ENCODE measurements around the gene ZNF408. TPM values are rescaled to one million over a fixed set of nuclear protein-coding genes. Genes with fewer than 3 reads are reported as not detected.

The ZNF408 gene
- total RNA-seq, 2 donors from 2014 or later = 13.2 to 18.9 TPM

GRCh38 chr11:46677169-46677568 lies 23.7 kb upstream of the ZNF408 start:
- Mint-ChIP-seq H3K27ac (peak overlapping the region; percentile 75), H3K27me3 (ENCODE audit: insufficient read depth) (no peaks in the 10 kb centered on the region), H3K36me3 (ENCODE audit: low read depth) (peaks cover 33% of the 10 kb centered on the region), H3K4me3 (no peak overlapping the region), H3K4me1 (peaks cover 14% of the 10 kb centered on the region), H3K9me3 (no peaks in the 10 kb centered on the region)
- no peak overlapping the region for H3K4me3 ChIP-seq (ENCODE audit: low read length)
- DNase-seq = no peak
- H3K36me3 ChIP-seq (ENCODE audit: control insufficient read depth, insufficient read depth, low read length) = peaks cover 29% of the 10 kb centered on the region
- H3K9ac ChIP-seq (ENCODE audit: extremely low read depth, low read length, poor library complexity, severe bottlenecking) = no peak overlapping the region
- H3K27me3 ChIP-seq (ENCODE audit: control insufficient read depth, insufficient read depth, low read length, poor library complexity, severe bottlenecking) = no peaks in the 10 kb centered on the region
- WGBS, 2 experiments (ENCODE audit: insufficient coverage in 1 of 2, insufficient read length in 1 of 2) = 92 to 100% methylated on average over 4 to 8 of the region's 8 CpGs
- peaks cover 4% of the 10 kb centered on the region for H3K4me1 ChIP-seq (ENCODE audit: control insufficient read depth, insufficient read depth, low read length)
- TF ChIP-seq CTCF (conservative IDR thresholded peaks at IDR 0.05) = no peak
- no peak overlapping the region for H3K27ac ChIP-seq (ENCODE audit: low read depth, low read length)
- H3K9me3 ChIP-seq (ENCODE audit: control insufficient read depth, low read length) = no peaks in the 10 kb centered on the region

- no peaks in the 10 kb centered on the region for H3K27me3 Mint-ChIP-seq (ENCODE audit: insufficient read depth)
- peak; percentile 47 for TF ChIP-seq CTCF (conservative IDR thresholded peaks at IDR 0.05)
- H3K36me3 ChIP-seq (ENCODE audit: control insufficient read depth, insufficient read depth, low read length) = peaks cover 22% of the 10 kb centered on the region
- peak overlapping the region; percentile 47 for H3K27ac Mint-ChIP-seq
- no peak overlapping the region for H3K27ac ChIP-seq (ENCODE audit: low read depth, low read length)
- no peak overlapping the region for H3K4me3 Mint-ChIP-seq
- H3K4me3 ChIP-seq (ENCODE audit: low read length) = no peak overlapping the region
- peak; percentile 57 for DNase-seq
- 93 to 95% methylated on average over 3 to 10 of the region's 10 CpGs for WGBS, 2 experiments (ENCODE audit: insufficient coverage in 1 of 2, insufficient read length in 1 of 2)
- H3K9ac ChIP-seq (ENCODE audit: extremely low read depth, low read length, poor library complexity, severe bottlenecking) = no peak overlapping the region
- H3K36me3 Mint-ChIP-seq (ENCODE audit: low read depth) = peaks cover 26% of the 10 kb centered on the region
- no peaks in the 10 kb centered on the region for H3K9me3 Mint-ChIP-seq
- H3K9me3 ChIP-seq (ENCODE audit: control insufficient read depth, low read length) = no peaks in the 10 kb centered on the region
- H3K4me1 Mint-ChIP-seq = peaks cover 14% of the 10 kb centered on the region
- peaks cover 4% of the 10 kb centered on the region for H3K4me1 ChIP-seq (ENCODE audit: control insufficient read depth, insufficient read depth, low read length)
- H3K27me3 ChIP-seq (ENCODE audit: control insufficient read depth, insufficient read depth, low read length, poor library complexity, severe bottlenecking) = no peaks in the 10 kb centered on the region
Measured at GRCh38 chr11:46677991-46678740, 22.7 kb upstream of the ZNF408 start.

GRCh38 chr11:46678741-46679130 lies 22.1 kb upstream of the ZNF408 start:
- Mint-ChIP-seq H3K9me3 (no peaks in the 10 kb centered on the region), H3K36me3 (ENCODE audit: low read depth) (peaks cover 26% of the 10 kb centered on the region), H3K27ac (no peak overlapping the region), H3K27me3 (ENCODE audit: insufficient read depth) (no peaks in the 10 kb centered on the region), H3K4me3 (no peak overlapping the region), H3K4me1 (peaks cover 14% of the 10 kb centered on the region)
- Histone ChIP-seq H3K36me3 (ENCODE audit: control insufficient read depth, insufficient read depth, low read length) (peaks cover 18% of the 10 kb centered on the region), H3K9ac (ENCODE audit: extremely low read depth, low read length, poor library complexity, severe bottlenecking) (no peak overlapping the region), H3K4me1 (ENCODE audit: control insufficient read depth, insufficient read depth, low read length) (peaks cover 4% of the 10 kb centered on the region), H3K27me3 (ENCODE audit: control insufficient read depth, insufficient read depth, low read length, poor library complexity, severe bottlenecking) (no peaks in the 10 kb centered on the region), H3K27ac (ENCODE audit: low read depth, low read length) (no peak overlapping the region), H3K4me3 (ENCODE audit: low read length) (no peak overlapping the region), H3K9me3 (ENCODE audit: control insufficient read depth, low read length) (no peaks in the 10 kb centered on the region)
- 95 to 100% methylated on average over 1 to 9 of the region's 9 CpGs for WGBS, 2 experiments (ENCODE audit: insufficient coverage in 1 of 2, insufficient read length in 1 of 2)
- DNase-seq = no peak
- TF ChIP-seq CTCF (conservative IDR thresholded peaks at IDR 0.05) = no peak

All from endodermal cell (in vitro differentiated cells).